H9 (cell line): Measurements from ENCODE around the gene CAMKK1. TPM values are rescaled to one million over a fixed set of nuclear protein-coding genes. Genes with fewer than 3 reads are reported as not detected.

Source experiments
- DNase-seq: peaks from one replicate; pipeline ENCODE4 v3.0.0-alpha.2; 2017
- H2AFZ ChIP-seq: one replicate; pipeline ENCODE4 v1.6.1; 2013; ENCODE audit warnings: mild to moderate bottlenecking, low read length, control low read depth, moderate library complexity
- H2AK5ac ChIP-seq: 2 replicates; pipeline ENCODE4 v1.6.1; 2013; ENCODE audit warnings: low read length, control low read depth, mixed read lengths; ENCODE audit not compliant: insufficient read length
- H2BK120ac ChIP-seq: one replicate; pipeline ENCODE4 v1.6.1; 2013; ENCODE audit warnings: low read depth, mild to moderate bottlenecking, low read length, control low read depth, inconsistent platforms; ENCODE audit not compliant: poor library complexity, severe bottlenecking
- H2BK12ac ChIP-seq: 2 replicates; pipeline ENCODE4 v1.6.1; 2013; ENCODE audit warnings: low read length, control low read depth, mixed read lengths, low read depth; ENCODE audit not compliant: insufficient read length
- H2BK15ac ChIP-seq: 2 replicates; pipeline ENCODE4 v1.6.1; 2013; ENCODE audit warnings: low read depth, low read length, control low read depth
- H2BK20ac ChIP-seq: one replicate; pipeline ENCODE4 v1.6.1; 2013; ENCODE audit warnings: low read depth, mild to moderate bottlenecking, low read length, control low read depth, inconsistent platforms; ENCODE audit not compliant: poor library complexity, severe bottlenecking
- H2BK5ac ChIP-seq: 2 replicates; pipeline ENCODE4 v1.6.1; 2013; ENCODE audit warnings: low read length, control low read depth, mixed read lengths; ENCODE audit not compliant: insufficient read length
- H3K14ac ChIP-seq: 2 replicates; pipeline ENCODE4 v1.6.1; 2013; ENCODE audit warnings: low read length, control low read depth; ENCODE audit not compliant: insufficient read depth
- H3K18ac ChIP-seq: 2 replicates; pipeline ENCODE4 v1.6.1; 2013; ENCODE audit warnings: low read depth, mild to moderate bottlenecking, mixed read lengths, low read length, control low read depth; ENCODE audit not compliant: insufficient read length
- H3K23ac ChIP-seq: 2 replicates; pipeline ENCODE4 v1.6.1; 2013; ENCODE audit warnings: low read length, control low read depth, mixed read lengths, low read depth; ENCODE audit not compliant: insufficient read length
- H3K23me2 ChIP-seq: 2 replicates; pipeline ENCODE4 v1.6.1; 2013; ENCODE audit warnings: low read depth, mild to moderate bottlenecking, mixed read lengths, low read length, control low read depth; ENCODE audit not compliant: insufficient read length, poor library complexity, severe bottlenecking
- H3K27ac ChIP-seq: 2 replicates; pipeline ENCODE4 v1.5.1; 2013; ENCODE audit warnings: low read length, control low read depth, mixed read lengths, low read depth; ENCODE audit not compliant: insufficient read length
- H3K27me3 ChIP-seq: 2 replicates; pipeline ENCODE4 v1.6.1; 2013; ENCODE audit warnings: low read length, control low read depth, inconsistent platforms; ENCODE audit not compliant: insufficient read depth
- H3K4ac ChIP-seq: 2 replicates; pipeline ENCODE4 v1.6.1; 2013; ENCODE audit warnings: low read depth, mild to moderate bottlenecking, control low read depth, inconsistent platforms, low read length, moderate library complexity
- H3K4me1 ChIP-seq: 2 replicates; pipeline ENCODE4 v1.6.1; 2013; ENCODE audit warnings: low read length, control low read depth, inconsistent platforms; ENCODE audit not compliant: insufficient read depth
- H3K4me2 ChIP-seq: 2 replicates; pipeline ENCODE4 v1.6.1; 2013; ENCODE audit warnings: low read length, control low read depth, mixed read lengths; ENCODE audit not compliant: insufficient read length, insufficient read depth
- H3K56ac ChIP-seq: 2 replicates; pipeline ENCODE4 v1.6.1; 2013; ENCODE audit warnings: low read depth, mild to moderate bottlenecking, mixed read lengths, low read length, control low read depth; ENCODE audit not compliant: insufficient read length
- H3K79me1 ChIP-seq: 2 replicates; pipeline ENCODE4 v1.6.1; 2013; ENCODE audit warnings: low read depth, mild to moderate bottlenecking, moderate library complexity, low read length, control low read depth, inconsistent platforms; ENCODE audit not compliant: insufficient read depth, poor library complexity, severe bottlenecking
- H3K79me2 ChIP-seq: 2 replicates; pipeline ENCODE4 v1.6.1; 2013; ENCODE audit warnings: low read length, control low read depth, inconsistent platforms; ENCODE audit not compliant: insufficient read depth
- H3K9ac ChIP-seq: 2 replicates; pipeline ENCODE4 v1.6.1; 2013; ENCODE audit warnings: low read length, control low read depth, mixed read lengths; ENCODE audit not compliant: insufficient read length; ENCODE audit errors: extremely low read depth
- H3K9me3 ChIP-seq: one replicate; pipeline ENCODE4 v1.6.1; 2013; ENCODE audit warnings: low read depth, low read length, inconsistent platforms; ENCODE audit not compliant: control insufficient read depth
- H3T11ph ChIP-seq: one replicate; pipeline ENCODE4 v1.6.1; 2013; ENCODE audit warnings: mild to moderate bottlenecking, low read length, control low read depth, inconsistent platforms
- H4K20me1 ChIP-seq: one replicate; pipeline ENCODE4 v1.6.1; 2013; ENCODE audit not compliant: control insufficient read depth, insufficient read length, insufficient read depth
- H4K5ac ChIP-seq: 2 replicates; pipeline ENCODE4 v1.6.1; 2013; ENCODE audit warnings: low read depth, mild to moderate bottlenecking, mixed read lengths, low read length, control low read depth; ENCODE audit not compliant: insufficient read length
- H4K8ac ChIP-seq: replicated peaks from 2 replicates; pipeline ENCODE4 v1.6.1; 2013; ENCODE audit warnings: low read length, control low read depth, mixed read lengths, low read depth; ENCODE audit not compliant: insufficient read length
- H4K91ac ChIP-seq: 2 replicates; pipeline ENCODE4 v1.6.1; 2013; ENCODE audit warnings: low read depth, mild to moderate bottlenecking, moderate library complexity, mixed read lengths, low read length, control low read depth; ENCODE audit not compliant: insufficient read length
- H3K27ac Mint-ChIP-seq, 3 experiments: 2 replicates in 2 of 3; 3 replicates in 1 of 3; pipeline ENCODE4 v1.8.0; 2020 to 2021; ENCODE audit warnings: mixed read lengths in 3 of 3, mild to moderate bottlenecking in 1 of 3, moderate library complexity in 1 of 3
- H3K27me3 Mint-ChIP-seq: 2 replicates; pipeline ENCODE4 v1.8.0; 2021; ENCODE audit warnings: low read depth, mild to moderate bottlenecking, moderate library complexity, mixed read lengths
- H3K36me3 Mint-ChIP-seq, 3 experiments: 2 replicates in 2 of 3; 3 replicates in 1 of 3; pipeline ENCODE4 v1.8.0; 2020 to 2021; ENCODE audit warnings: low read depth in 3 of 3, mixed read lengths in 3 of 3; ENCODE audit not compliant: insufficient read depth in 1 of 3
- H3K4me1 Mint-ChIP-seq, 2 experiments: 2 replicates each; pipeline ENCODE4 v1.8.0; 2020; ENCODE audit warnings: mixed read lengths in 2 of 2
- H3K4me3 Mint-ChIP-seq, 2 experiments: 2 replicates in 1 of 2; 3 replicates in 1 of 2; pipeline ENCODE4 v1.8.0; 2020 to 2021; ENCODE audit warnings: mild to moderate bottlenecking in 2 of 2, mixed read lengths in 2 of 2, moderate library complexity in 1 of 2
- H3K9me3 Mint-ChIP-seq, 2 experiments: 2 replicates in 1 of 2; 3 replicates in 1 of 2; pipeline ENCODE4 v1.8.0; 2020; ENCODE audit warnings: mild to moderate bottlenecking in 2 of 2, mixed read lengths in 2 of 2, moderate library complexity in 1 of 2
- CTCF ChIP-seq: fragments of 200-600 bp; sonication (generic); conservative IDR thresholded peaks from 3 replicates; pipeline ENCODE4 v1.8.0; 2021; ENCODE audit warnings: antibody characterized with exemption, mild to moderate bottlenecking
- WGBS: extraction: QIAGEN DNeasy Blood & Tissue Kit; methylation state at CpG from one replicate; pipeline ENCODE4 v1.1.7; 2013; ENCODE audit warnings: missing lambda C conversion rate, low lambda C conversion rate, mixed read lengths; ENCODE audit not compliant: insufficient read length; ENCODE audit errors: extremely low coverage; 5-methylcytosine and 5-hydroxymethylcytosine counted together
- total RNA-seq: library from RNA; stranded (reverse); gene quantifications from 2 replicates; pipeline ENCODE4 v1.2.1, GENCODE V29; 2021

Gene CAMKK1
- total RNA-seq, 1 experiment from 2014 or later: 6.7 TPM

GRCh38 chr17:3913531-3914311 is 20.9 kb upstream of the CAMKK1 start:
- H3K9me3 ChIP-seq: no peaks in the 10 kb centered on the region
- WGBS: no CpG with 5 or more reads among the region's 17 CpGs
- no peak overlapping the region for H3K18ac ChIP-seq
- Mint-ChIP-seq H3K27me3 (peaks cover 4% of the 10 kb centered on the region; the same call in 1 of the 2 replicates), H3K36me3 (no peaks in the 10 kb centered on the region), H3K9me3 (peaks cover 0 to 3% of the 10 kb centered on the region in 2 experiments; a peak in 2 of 5 replicates), H3K4me3 (no peak overlapping the region), H3K4me1 (peaks cover 4 to 11% of the 10 kb centered on the region in 2 experiments; a peak in 3 of 4 replicates), H3K27ac (no peak overlapping the region)
- H3K23me2 ChIP-seq: no peaks in the 10 kb centered on the region
- no peaks in the 10 kb centered on the region for H4K20me1 ChIP-seq
- H2AFZ ChIP-seq: no peak overlapping the region
- no peak overlapping the region for H2BK15ac ChIP-seq
- no peak overlapping the region for H3K4ac ChIP-seq
- no peaks in the 10 kb centered on the region for H3K79me2 ChIP-seq
- no peak overlapping the region for H3K4me2 ChIP-seq
- no peak overlapping the region for H3K27ac ChIP-seq
- H4K8ac ChIP-seq: no peak overlapping the region
- peak; percentile 94 for DNase-seq
- H4K5ac ChIP-seq: no peak overlapping the region
- H3T11ph ChIP-seq: no peak overlapping the region
- no peak overlapping the region for H3K23ac ChIP-seq
- H2BK12ac ChIP-seq: no peak overlapping the region
- H3K27me3 ChIP-seq: no peaks in the 10 kb centered on the region
- TF ChIP-seq CTCF: peak; percentile 95
- H2BK120ac ChIP-seq: no peak overlapping the region
- H3K14ac ChIP-seq: no peak overlapping the region
- no peak overlapping the region for H2BK5ac ChIP-seq
- H3K56ac ChIP-seq: no peak overlapping the region
- H3K4me1 ChIP-seq: no peaks in the 10 kb centered on the region
- no peak overlapping the region for H2BK20ac ChIP-seq
- no peaks in the 10 kb centered on the region for H3K79me1 ChIP-seq
- H3K9ac ChIP-seq: no peak overlapping the region
- no peak overlapping the region for H2AK5ac ChIP-seq
- no peak overlapping the region for H4K91ac ChIP-seq
